Measurements from ENCODE around the gene STK39.

The STK39 gene

DNA sequence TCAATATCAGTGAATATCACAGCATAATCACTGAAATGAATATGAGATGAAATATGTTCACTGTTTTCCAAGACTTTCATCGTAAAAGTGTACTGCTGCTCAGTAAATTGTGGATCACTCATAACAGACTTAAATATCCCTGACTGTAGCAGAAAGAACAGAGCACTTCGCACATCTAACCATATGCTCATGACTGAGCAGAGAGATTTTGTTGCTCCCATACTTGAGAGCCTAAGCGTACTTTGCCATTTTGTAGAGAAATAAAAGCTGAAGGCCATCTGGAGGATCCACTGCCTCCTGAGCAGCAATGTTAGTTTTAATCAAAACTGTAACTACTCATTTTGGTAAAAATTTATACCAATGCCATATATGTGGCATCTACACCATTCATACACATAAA, 243.5 kb downstream of the STK39 start:
- DNase-seq (ENCODE audit: low read depth) = no peak

GRCh38 chr2:168002021-168002553, 245.3 kb downstream of the STK39 start:
- DNase-seq (ENCODE audit: low read depth) = peak; percentile 24

GRCh38 chr2:167992278-167992677, 255.1 kb downstream of the STK39 start:
- no peak for DNase-seq (ENCODE audit: low read depth)

GRCh38 chr2:167990062-167990461, 257.3 kb downstream of the STK39 start:
- DNase-seq (ENCODE audit: low read depth) = no peak

- DNase-seq (ENCODE audit: low read depth) = no peak
Measured at GRCh38 chr2:167988296-167988695, 259.1 kb downstream of the STK39 start.

GRCh38 chr2:167987558-167987957, 259.8 kb downstream of the STK39 start:
- no peak for DNase-seq (ENCODE audit: low read depth)

DNA sequence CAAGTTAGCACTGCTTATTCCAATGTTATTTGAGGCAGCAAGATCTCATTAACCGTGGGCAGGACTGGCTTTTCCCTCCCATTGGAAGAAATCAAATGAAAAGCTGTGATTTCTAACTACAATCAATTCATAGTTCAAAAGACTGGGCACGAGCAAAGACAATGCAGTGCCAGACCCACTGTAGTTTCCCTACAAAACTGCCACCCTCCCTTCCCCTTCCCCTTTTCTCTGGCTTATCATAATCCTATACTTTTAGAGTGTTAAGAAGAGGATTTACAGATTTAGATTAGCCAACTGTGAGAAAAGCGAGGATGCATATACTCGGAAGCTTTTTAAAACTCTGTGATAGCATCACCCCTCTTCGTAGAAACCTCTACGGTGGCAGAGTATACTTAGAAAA, 260.4 kb downstream of the STK39 start:
- DNase-seq (ENCODE audit: low read depth) = no peak

GRCh38 chr2:167986223-167986622, 261.2 kb downstream of the STK39 start:
- no peak for DNase-seq (ENCODE audit: low read depth)

- DNase-seq (ENCODE audit: low read depth) = no peak
Measured at GRCh38 chr2:167981945-167982344, 265.4 kb downstream of the STK39 start.

DNA sequence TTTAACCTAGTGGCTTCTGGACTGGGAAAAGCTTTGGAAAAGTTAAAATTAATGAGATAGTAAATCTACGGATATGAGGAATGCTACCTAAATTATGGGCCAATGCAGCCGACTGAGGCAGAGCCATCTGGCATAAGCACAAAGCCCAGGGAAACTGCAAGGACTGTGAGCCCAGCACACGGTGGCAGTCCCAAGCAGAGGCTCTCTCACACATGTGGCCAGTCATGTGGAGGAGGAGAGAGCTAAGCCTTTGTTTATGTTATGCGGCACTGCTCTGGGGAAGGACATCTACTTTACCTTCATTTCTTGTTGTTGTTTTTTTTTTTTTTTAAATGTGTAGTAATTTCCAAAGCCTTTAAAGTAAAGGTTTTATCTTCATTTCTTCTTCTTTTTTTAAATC, 267.0 kb downstream of the STK39 start:
- no peak for DNase-seq (ENCODE audit: low read depth)

DNA sequence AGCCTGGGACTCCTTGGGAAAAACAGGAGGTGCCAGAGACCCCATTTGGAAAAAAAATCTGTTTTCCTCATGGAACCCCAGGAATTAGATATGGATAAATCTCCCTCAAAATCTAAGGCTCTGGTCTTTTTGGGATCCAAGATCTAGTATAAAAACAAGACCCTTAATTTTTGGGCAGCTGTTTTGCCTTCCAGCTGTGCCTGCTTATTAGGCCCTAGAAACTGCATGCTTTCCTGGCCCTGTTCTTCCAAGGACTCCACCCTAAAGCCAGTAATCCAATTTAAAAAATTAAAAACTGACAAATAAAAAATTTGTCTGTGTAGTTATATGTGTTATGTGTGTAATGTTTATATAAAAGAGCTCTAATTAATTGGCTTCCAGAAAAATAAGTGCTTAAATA, 274.6 kb downstream of the STK39 start:
- DNase-seq (ENCODE audit: low read depth) = no peak

DNA sequence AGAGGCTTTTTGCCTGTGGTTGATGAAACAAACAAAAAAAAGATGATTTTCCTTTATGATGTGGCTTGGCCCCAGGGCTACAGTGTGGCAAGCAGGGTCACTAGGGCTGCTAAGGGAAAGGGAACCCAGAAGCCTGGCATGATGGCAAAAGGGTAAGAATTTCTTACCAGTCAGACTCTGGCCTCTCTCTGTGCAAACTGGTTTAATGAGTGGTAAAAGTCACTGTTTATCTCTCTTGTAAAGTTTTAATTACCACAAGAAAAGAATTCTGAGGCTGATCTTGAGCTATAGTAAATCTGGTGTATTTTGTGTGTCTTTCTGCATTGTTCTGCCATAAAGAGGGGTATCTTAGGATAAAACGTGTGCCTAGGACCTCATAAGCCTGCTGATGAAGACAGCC, 275.4 kb downstream of the STK39 start:
- DNase-seq (ENCODE audit: low read depth) = no peak

- peak; percentile 57 for DNase-seq (ENCODE audit: low read depth)
Measured at GRCh38 chr2:167966937-167967913, 280.2 kb downstream of the STK39 start.

DNA sequence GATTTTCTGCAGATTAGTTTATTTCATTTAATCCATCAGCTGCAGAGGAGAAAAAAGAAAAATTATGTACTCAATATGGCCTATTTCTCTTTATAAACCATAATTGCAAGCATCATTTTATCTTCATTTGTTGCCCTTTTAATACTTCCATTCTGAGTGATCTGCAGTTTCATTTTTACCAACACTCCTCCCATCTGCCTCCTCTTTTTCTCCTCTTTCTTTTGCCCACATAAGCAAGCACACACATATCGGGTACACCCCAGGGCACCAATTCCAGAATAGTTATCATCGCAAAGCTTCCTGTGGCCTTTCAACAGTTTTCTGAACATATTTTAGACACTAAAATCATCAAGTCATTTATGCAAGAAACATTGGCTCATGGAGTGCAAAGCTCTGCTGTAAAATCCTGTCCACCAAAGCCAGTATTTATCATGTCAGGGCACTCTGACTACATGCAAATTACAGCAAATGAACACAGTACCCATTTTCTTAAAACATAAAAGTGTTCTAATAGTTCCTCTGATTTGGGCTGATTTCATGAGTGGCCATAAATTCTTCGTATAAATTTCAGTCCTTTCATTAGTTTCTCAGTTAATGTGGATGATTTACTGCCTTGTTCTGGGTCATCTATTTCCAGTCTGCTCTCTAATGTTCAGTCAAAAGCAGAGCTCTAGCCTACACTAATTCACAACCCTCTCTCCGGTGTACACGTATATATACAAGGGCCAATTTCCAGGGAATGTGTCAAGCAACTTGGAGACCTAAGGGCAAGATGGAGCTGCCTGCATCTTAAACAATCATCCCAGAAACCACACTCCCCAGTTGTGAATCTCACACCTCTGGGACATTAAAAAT, 281.3 kb downstream of the STK39 start:
- no peak for DNase-seq (ENCODE audit: low read depth)

DNA sequence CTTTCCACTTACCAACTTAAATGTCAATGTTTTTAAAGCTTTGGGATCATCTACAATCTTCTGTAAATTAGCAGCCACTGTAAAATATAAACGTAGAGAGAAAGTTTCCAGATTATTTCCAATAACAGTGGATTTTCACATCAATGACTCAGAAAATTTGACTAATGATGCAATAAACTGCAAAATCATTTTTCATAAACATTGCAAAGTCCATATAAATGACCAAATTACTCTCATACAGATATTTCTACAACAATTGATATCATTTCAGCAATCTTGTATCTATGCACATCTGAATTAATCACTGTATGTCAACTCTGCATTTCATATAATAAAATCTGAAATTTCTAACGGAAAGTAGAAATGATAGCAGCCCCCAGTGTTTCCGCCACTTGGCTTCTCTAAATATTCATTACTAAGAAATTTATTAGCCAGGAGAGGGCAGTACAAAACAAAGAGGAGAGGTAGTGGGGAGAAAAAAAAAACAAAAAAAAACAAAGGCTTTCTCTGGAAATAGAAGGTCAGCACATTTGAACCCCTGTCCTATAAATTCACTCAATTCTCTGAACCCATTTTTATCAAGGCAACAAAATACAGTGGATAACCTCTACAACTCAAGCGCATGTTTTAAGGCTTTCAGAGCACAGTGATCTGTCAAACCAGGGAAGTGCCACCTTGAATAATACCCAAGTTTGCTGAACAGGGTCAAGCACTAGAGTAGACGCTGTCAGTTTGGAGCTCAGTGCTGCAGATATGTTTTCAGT, 282.6 kb downstream of the STK39 start:
- DNase-seq (ENCODE audit: low read depth) = no peak

DNA sequence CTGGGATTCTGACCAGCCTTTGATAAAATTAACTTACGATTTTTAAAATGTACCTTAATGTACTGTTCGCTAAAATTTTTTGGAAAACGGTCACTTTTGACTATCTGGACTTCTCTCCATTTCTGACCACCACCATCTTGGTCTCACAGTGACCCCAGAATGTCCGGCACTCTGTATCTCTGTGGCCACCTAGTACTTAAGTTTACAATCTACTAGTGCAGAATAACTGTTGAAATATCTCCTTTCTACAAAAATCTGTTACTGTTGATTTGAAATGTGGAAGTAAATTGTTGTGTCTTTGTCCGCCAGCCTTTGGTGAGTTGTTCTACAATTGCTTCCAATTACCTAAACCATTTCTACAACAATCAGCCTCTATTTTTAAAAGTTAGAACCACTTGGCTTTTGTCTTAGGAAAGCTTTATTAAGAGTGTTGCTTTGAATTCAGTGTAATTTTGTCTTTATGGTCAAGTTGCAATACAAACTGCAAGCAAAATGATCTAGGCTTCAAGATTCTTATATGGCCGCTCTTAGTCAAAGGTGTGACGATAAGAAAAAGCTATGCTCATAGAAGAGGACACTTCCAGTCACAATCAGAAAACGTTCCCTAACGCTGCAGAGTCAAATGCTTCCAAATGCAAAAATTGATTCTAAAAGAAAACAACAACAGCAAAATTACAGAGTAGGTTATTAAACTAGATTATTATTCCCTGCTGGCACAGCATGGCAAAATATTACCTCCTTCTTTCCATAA, 283.3 kb downstream of the STK39 start:
- DNase-seq (ENCODE audit: low read depth) = no peak

DNA sequence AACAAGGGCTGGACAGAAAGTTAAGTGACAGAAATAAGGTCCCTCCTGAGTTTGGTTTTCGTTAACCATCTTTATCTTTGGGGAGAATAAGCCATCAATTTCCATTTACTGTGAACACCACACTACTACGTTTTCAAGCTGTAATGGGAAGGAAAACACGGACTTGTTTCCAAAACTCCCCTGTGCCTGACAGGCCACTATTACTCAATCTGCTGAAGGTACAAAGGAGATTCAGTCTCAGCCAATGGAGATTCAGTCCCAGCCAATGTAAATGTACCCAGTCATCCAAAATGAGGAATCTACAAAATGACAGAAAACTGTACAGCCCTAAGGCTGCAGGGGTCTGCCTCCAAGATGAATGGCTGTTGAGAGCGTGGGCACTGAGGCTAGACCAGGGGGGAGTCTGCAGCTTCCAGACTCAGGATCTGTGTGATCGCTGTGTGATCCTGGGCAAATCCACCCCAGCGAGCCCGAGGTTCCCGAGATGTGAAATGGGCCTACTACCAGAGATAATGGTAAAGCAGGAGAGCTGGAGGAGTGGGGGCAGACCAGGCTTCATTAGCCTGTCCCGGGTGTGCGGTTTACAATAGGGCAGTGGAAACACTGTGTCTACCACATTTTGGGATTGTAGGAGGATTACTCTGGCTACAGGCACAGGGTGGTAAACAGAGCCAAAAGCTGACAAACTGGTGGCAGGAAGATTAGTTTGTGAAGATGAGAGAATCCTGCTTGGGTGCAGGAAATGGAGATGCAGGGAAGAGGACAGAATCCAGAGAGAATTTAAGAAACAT, 284.8 kb downstream of the STK39 start:
- no peak for DNase-seq (ENCODE audit: low read depth)

DNA sequence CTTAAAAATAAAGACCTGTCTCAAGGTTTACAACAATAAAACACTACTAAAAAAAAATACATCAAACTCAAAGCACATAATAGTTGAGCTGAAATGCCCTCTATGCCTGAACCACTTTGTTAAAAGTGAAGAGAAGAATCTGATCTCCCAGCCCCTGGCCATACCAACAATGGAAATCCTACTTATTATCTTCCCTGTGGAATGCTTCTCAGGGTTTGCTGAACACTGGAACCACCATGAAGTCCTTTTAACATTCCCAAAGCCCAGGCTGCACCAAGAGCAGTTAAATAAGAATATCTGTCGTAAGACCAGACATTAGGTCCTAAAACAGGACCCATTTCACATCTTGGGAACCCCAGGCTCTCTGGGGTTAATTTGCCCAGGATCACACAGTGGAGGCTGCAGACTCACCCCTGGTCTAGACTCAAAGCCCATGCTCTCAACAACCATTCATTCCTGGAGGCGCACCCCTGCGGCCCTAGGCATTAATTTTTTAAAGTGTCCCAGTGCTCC, 285.8 kb downstream of the STK39 start:
- DNase-seq (ENCODE audit: low read depth) = no peak

DNA sequence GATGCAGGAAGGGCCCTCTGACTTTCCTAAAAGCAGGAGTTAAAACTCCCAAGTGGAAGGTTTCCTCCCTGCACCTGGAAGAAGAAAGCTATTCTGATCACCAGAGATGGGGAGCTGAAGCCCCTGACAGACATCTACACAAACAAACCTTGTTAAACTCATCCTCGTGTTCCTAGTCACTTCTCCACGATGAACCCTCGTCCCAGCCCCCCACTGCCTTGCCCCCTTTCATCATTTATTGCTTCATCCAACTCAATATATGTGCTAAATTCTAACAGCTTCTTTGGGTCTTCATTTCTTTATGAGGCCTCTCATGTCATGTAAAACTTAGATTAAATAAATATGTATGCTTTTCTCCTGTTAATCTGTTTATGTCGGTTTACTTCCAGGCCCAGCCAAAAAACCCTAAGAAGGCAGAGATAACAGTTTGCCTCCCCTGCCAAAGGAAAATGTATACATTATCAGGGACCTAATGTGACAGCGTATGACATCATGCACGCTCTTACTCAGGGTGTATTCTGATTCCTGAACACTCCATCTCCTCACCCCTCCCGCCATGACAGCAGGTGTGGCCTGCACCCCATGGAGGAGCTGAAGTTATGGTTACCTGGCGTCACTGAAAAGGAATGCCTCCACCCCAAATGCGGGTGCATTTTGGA, 287.2 kb downstream of the STK39 start:
- DNase-seq (ENCODE audit: low read depth) = no peak

- no peak for DNase-seq (ENCODE audit: low read depth)
Measured at GRCh38 chr2:167957662-167958061, 289.7 kb downstream of the STK39 start.

All from stromal cell of bone marrow (primary cell).